ENCODE data around the gene RGL2. TPM values are rescaled to one million over a fixed set of nuclear protein-coding genes. Genes with fewer than 3 reads are reported as not detected.

The RGL2 gene
- total RNA-seq, 4 donors from 2014 or later = 38.2 to 89.3 (median 65.3) TPM

DNA sequence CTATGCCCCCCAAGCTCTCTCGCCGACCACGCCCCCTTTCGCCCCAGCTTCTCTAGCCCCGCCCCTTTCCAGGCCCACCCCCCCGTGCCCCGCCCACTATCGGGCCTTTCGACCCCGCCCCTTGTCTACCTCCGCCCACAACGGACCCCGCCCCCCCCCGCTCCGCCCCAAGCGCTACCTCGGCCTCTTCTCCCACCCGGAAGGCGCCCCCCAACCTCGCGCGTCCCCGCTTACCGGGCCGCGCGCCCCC, 18.6 kb upstream of the RGL2 start:
- peaks cover 27 to 40% (median 32%) of the 10 kb centered on the region in 4 donors for H3K36me3 ChIP-seq
- H3K9me3 ChIP-seq = no peaks in the 10 kb centered on the region
- no peak for DNase-seq (ENCODE audit: extremely low spot score)
- peaks cover 51 to 85% (median 76%) of the 10 kb centered on the region in 4 donors for H3K4me1 ChIP-seq
- intact Hi-C loops (cut with DNase I) = no loop called here
- H3K27ac ChIP-seq (replicated peaks in 1 of 4) = peak overlapping the region; percentile 84 to 95 (median 90)
- 1% methylated on average over 13 of the region's 27 CpGs for WGBS
- peak overlapping the region; percentile 59 to 74 (median 66) for H3K4me3 ChIP-seq
- H3K27me3 ChIP-seq = no peaks in the 10 kb centered on the region
- no peak for TF ChIP-seq CTCF (IDR thresholded peaks at IDR 0.05)
- no peak for TF ChIP-seq EP300 (IDR thresholded peaks at IDR 0.05)

DNA sequence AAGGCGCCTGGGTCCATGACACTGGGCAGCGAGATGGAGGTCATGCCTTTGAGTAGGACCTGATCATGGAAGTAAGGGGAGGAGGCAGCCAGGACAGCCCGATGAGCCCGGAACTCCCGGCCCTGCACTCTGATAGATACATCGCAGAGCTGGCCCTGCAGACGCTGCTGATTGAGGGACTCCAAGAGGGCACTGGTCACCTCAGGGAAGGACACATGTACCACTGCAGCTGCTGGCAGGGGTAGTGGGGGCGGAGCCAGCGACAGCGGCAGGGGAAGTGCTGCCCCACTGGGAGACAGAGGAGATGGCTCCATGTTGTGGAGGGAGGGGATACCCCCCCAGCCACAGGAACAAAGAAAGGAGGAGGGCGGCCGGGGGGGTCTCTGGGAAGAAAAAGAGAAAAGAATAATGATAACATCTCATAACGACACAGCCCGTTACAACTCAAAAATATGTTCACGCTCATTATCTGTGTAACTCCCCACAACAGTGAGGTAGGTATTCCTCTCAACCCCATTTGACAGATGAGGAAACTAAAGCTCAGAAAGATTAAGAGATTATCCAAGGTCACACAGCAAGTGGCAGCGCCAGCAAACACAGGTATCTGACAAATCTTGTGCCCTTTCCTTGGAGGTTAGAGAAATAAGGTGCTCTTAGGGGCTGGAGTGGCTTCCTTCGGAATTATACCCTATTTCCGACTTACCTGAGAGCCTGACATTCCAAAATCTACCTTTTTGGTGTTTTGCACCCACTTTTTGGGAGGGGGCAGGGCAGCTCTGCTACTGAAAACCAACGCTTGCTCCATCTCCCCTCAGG, 18.1 kb upstream of the RGL2 start:
- intact Hi-C loops (cut with DNase I) = no loop called here
- peak overlapping the region; percentile 84 to 95 (median 90) for H3K27ac ChIP-seq (replicated peaks in 1 of 4)
- no peak for DNase-seq (ENCODE audit: extremely low spot score)
- no peaks in the 10 kb centered on the region for H3K9me3 ChIP-seq
- peaks cover 27 to 40% (median 32%) of the 10 kb centered on the region in 4 donors for H3K36me3 ChIP-seq
- no peaks in the 10 kb centered on the region for H3K27me3 ChIP-seq
- H3K4me3 ChIP-seq = peak overlapping the region; percentile 59 to 74 (median 66)
- TF ChIP-seq POLR2AphosphoS5 (IDR thresholded peaks at IDR 0.05) (no peak), EP300 (IDR thresholded peaks at IDR 0.05) (no peak), CTCF (IDR thresholded peaks at IDR 0.05) (no peak), POLR2A (IDR thresholded peaks at IDR 0.05; ENCODE audit: low read depth) (no peak)
- 76% methylated on average over 19 of the region's 19 CpGs for WGBS
- peaks cover 53 to 85% (median 77%) of the 10 kb centered on the region in 4 donors for H3K4me1 ChIP-seq

GRCh38 chr6:33315793-33316602, 17.3 kb upstream of the RGL2 start:
- H3K4me1 ChIP-seq = peaks cover 53 to 85% (median 77%) of the 10 kb centered on the region in 4 donors
- WGBS = 87% methylated on average over 15 of the region's 17 CpGs
- intact Hi-C loops (cut with DNase I) = no loop called here

DNA sequence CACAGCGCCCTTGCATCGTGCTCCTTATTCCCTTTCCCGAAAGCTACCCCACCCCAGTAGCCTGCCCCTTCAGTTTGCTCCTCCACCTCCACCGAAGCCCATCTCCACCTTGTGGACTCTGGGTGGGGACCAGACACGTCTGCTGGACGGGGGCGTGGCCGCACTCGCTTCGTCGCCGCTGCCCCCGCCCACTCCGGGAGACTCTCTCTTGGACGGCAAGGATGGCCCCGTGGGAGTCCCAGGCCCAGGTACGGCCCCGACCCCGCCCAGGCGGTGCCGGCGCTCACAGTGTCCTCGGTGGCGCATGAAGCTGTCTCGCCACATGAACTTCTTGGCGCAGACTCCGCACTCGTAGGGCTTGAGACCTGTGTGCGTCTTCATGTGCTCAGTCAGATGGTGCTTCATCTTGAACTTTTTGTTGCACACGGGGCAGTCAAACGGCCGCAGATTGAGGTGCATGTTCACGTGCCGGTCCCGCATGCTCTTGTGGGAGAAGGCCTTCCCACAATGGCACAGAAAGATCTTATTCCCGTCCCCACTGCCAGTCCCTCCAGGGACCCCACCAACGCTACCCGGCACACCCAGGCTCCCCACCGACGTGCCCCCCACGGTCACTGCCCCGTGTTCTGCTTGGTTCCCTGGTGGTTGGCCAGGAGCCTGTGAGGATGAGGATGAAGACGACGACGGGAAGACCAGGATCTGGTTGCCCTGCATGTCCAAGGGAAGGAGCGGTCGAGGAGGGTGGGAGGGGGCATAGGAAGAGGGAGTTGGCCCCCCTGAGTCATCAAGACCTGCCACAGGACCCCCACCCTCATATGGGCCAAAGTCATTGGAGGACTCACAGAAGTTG, 16.4 kb upstream of the RGL2 start:
- peaks cover 45 to 82% (median 73%) of the 10 kb centered on the region in 4 donors for H3K4me1 ChIP-seq
- WGBS = 48% methylated on average over 22 of the region's 47 CpGs
- H3K9me3 ChIP-seq = no peaks in the 10 kb centered on the region
- intact Hi-C loops (cut with DNase I) = loop anchor here (5.0 kb wide), 1 partner anchor 43 kb away; the partner anchor contains the start of genes RPS18 and VPS52
- H3K27me3 ChIP-seq = no peaks in the 10 kb centered on the region
- H3K27ac ChIP-seq (replicated peaks in 1 of 4) = peak overlapping the region; percentile 88 to 96 (median 96)
- H3K4me3 ChIP-seq = peak overlapping the region; percentile 59 to 96 (median 89)
- H3K36me3 ChIP-seq = peaks cover 16 to 35% (median 33%) of the 10 kb centered on the region in 4 donors
- peak in 1 of 2 donors; percentile 7 for TF ChIP-seq POLR2AphosphoS5 (IDR thresholded peaks at IDR 0.05)
- no peak for TF ChIP-seq EP300 (IDR thresholded peaks at IDR 0.05)
- no peak for DNase-seq (ENCODE audit: extremely low spot score)

More at GRCh38 chr6:33315793-33316602, 17.3 kb upstream of the RGL2 start:
- no peak for TF ChIP-seq EP300 (IDR thresholded peaks at IDR 0.05)
- H3K36me3 ChIP-seq = peaks cover 24 to 36% (median 33%) of the 10 kb centered on the region in 4 donors
- H3K27ac ChIP-seq (replicated peaks in 1 of 4) = peak overlapping the region; percentile 89 to 96 (median 96)
- no peaks in the 10 kb centered on the region for H3K27me3 ChIP-seq
- no peak for DNase-seq (ENCODE audit: extremely low spot score)
- no peak overlapping the region for H3K4me3 ChIP-seq
- H3K9me3 ChIP-seq = no peaks in the 10 kb centered on the region

GRCh38 chr6:33314515-33314942, 15.8 kb upstream of the RGL2 start:
- 3% methylated on average over 8 of the region's 10 CpGs for WGBS
- no peaks in the 10 kb centered on the region for H3K27me3 ChIP-seq
- peak overlapping the region; percentile 59 to 96 (median 89) for H3K4me3 ChIP-seq
- intact Hi-C loops (cut with DNase I) = loop anchor here (5.0 kb wide), 1 partner anchor 42 kb away; the partner anchor contains the start of genes RPS18 and VPS52
- H3K4me1 ChIP-seq = peaks cover 40 to 76% (median 67%) of the 10 kb centered on the region in 4 donors
- DNase-seq (ENCODE audit: extremely low spot score) = peak; percentile 93
- no peaks in the 10 kb centered on the region for H3K9me3 ChIP-seq
- peaks cover 9 to 34% (median 30%) of the 10 kb centered on the region in 4 donors for H3K36me3 ChIP-seq
- H3K27ac ChIP-seq (replicated peaks in 1 of 4) = peak overlapping the region; percentile 88 to 96 (median 96)
- peak; percentile 2 to 13 for TF ChIP-seq POLR2AphosphoS5 (IDR thresholded peaks at IDR 0.05)
- TF ChIP-seq POLR2A (IDR thresholded peaks at IDR 0.05; ENCODE audit: low read depth) = no peak

All from esophagus muscularis mucosa (tissue), 4 donors.